C4-2B (cell line): ENCODE data around the gene GALNT12.

Source experiments
- CTCF ChIP-seq: fragments of 450-650 bp; conservative IDR thresholded peaks from 2 replicates; pipeline ENCODE4 v1.5.1; 2017; ENCODE audit warnings: mild to moderate bottlenecking
- ZFX ChIP-seq: fragments of 450-650 bp; IDR thresholded peaks from 2 replicates; pipeline ENCODE4 v1.6.1; 2017

- TF ChIP-seq CTCF = no peak
- no peak for TF ChIP-seq ZFX
These were observed 33.7 kb upstream of the GALNT12 start for GRCh38 chr9:98773721-98774120.
